Chondrocyte (in vitro differentiated cells): ENCODE measurements around the gene ARL2BP. TPM values are rescaled to one million over a fixed set of nuclear protein-coding genes. Genes with fewer than 3 reads are reported as not detected.

Experiments used
- DNase-seq: peaks from one replicate; pipeline ENCODE4 v3.0.0; 2021; ENCODE audit warnings: mixed read lengths, low spot score
- H3K27ac Mint-ChIP-seq: one replicate; pipeline ENCODE4 v1.8.0; 2021; ENCODE audit warnings: mild to moderate bottlenecking, moderate library complexity, mixed read lengths; ENCODE audit not compliant: unreplicated experiment
- H3K27me3 Mint-ChIP-seq: 2 replicates; pipeline ENCODE4 v1.8.0; 2021; ENCODE audit warnings: low read depth, mixed read lengths
- H3K36me3 Mint-ChIP-seq: 2 replicates; pipeline ENCODE4 v1.8.0; 2021; ENCODE audit warnings: low read depth, mixed read lengths
- H3K4me1 Mint-ChIP-seq: 2 replicates; pipeline ENCODE4 v1.8.0; 2021; ENCODE audit warnings: low read depth, mild to moderate bottlenecking, mixed read lengths
- H3K4me3 Mint-ChIP-seq: one replicate; pipeline ENCODE4 v1.8.0; 2021; ENCODE audit warnings: mild to moderate bottlenecking, moderate library complexity, mixed read lengths; ENCODE audit not compliant: unreplicated experiment
- H3K9me3 Mint-ChIP-seq: 2 replicates; pipeline ENCODE4 v1.8.0; 2021; ENCODE audit warnings: low read depth, mixed read lengths
- CTCF ChIP-seq: fragments of 200-600 bp; sonication (generic); IDR thresholded peaks from 2 replicates; pipeline ENCODE4 v1.5.0; 2021; ENCODE audit warnings: antibody characterized with exemption, mild to moderate bottlenecking, moderate library complexity
- total RNA-seq: library from RNA; stranded (reverse); gene quantifications from 3 replicates; pipeline ENCODE4 v1.2.1, GENCODE V29; 2021

Gene ARL2BP
- total RNA-seq, 1 donor from 2014 or later, result 69.5 TPM

GRCh38 chr16:57282510-57283213, 37.6 kb downstream of the ARL2BP start:
- Mint-ChIP-seq H3K36me3 (no peaks in the 10 kb centered on the region), H3K4me1 (peaks cover 9% of the 10 kb centered on the region), H3K27me3 (peaks cover 11% of the 10 kb centered on the region), H3K27ac (no peak overlapping the region), H3K9me3 (no peaks in the 10 kb centered on the region), H3K4me3 (no peak overlapping the region)
- no peak for DNase-seq
- TF ChIP-seq CTCF, result no peak

DNA sequence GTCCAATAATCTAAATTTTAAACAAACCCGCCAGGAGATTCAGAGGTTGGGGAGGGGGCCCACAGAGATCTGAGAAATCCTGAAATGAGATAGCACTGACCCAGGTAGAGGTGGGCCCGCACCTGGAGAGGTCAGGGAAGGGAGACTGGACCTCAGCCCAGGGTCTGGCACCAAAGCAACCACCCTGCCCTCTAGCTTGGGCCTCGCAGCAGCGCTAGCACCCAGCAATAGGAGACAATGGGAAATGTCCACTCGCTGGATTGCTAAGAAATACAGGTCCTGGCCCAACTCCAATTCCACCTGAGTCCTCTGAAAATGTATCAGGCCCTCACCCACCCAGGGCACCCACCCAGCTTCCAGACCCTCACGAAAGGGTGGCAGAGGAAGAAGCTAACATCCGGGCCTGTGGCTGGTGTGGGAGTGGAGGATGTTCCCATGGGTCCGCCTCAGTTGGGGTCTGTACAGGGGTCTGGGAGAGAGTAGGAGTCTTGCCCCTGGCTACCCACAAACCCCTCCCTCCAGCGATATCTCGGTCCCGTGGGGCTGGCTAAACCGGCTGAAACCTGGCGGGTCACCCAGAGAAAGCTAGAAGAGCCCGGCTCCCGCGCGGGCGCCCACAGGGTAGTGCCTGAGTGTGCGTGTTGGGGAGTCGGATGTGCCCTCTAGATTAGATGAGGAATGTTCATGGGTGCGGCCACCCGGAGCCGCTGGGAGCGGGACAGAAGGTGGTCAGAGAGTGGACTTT, 38.3 kb downstream of the ARL2BP start:
- Mint-ChIP-seq H3K9me3 (no peaks in the 10 kb centered on the region), H3K27ac (no peak overlapping the region), H3K27me3 (peaks cover 11% of the 10 kb centered on the region), H3K4me3 (peak overlapping the region; percentile 61), H3K4me1 (peaks cover 4% of the 10 kb centered on the region), H3K36me3 (no peaks in the 10 kb centered on the region)
- TF ChIP-seq CTCF, result no peak
- no peak for DNase-seq

- Mint-ChIP-seq H3K4me1 (peaks cover 4% of the 10 kb centered on the region), H3K4me3 (peak overlapping the region; percentile 61), H3K36me3 (no peaks in the 10 kb centered on the region), H3K27ac (no peak overlapping the region), H3K9me3 (no peaks in the 10 kb centered on the region), H3K27me3 (peaks cover 11% of the 10 kb centered on the region)
- DNase-seq, result no peak
- TF ChIP-seq CTCF, result no peak
Observed at GRCh38 chr16:57283959-57284208, 38.8 kb downstream of the ARL2BP start.

GRCh38 chr16:57284209-57284951, 39.3 kb downstream of the ARL2BP start, which contains the start of gene PLLP:
Gene PLLP (minus strand): TSS chr16:57284672. CDS start chr16:57284540, 132 bp downstream.
- no peak for DNase-seq

More at GRCh38 chr16:57284209-57284951, 39.3 kb downstream of the ARL2BP start, which contains the start of gene PLLP:
- no peaks in the 10 kb centered on the region for H3K9me3 Mint-ChIP-seq
- peak; percentile 17 for TF ChIP-seq CTCF
- peaks cover 4% of the 10 kb centered on the region for H3K4me1 Mint-ChIP-seq
- H3K36me3 Mint-ChIP-seq, result no peaks in the 10 kb centered on the region
- peak within 1 kb of the TSS; percentile 64 for H3K4me3 Mint-ChIP-seq
- H3K27me3 Mint-ChIP-seq, result peaks cover 11% of the 10 kb centered on the region
- peak within 1 kb of the TSS; percentile 8 for H3K27ac Mint-ChIP-seq
